ENCODE data around the gene MICAL1.
A peak's percentile ranks its signal among the peaks of the same experiment; 100 is the strongest.
"Not testable (repeated sequence)": the region's sequence is repeated elsewhere in the genome, so short reads cannot be mapped to it uniquely, and the experiment has no call there.

Gene MICAL1

GRCh38 chr6:109474995-109475394, 19.4 kb upstream of the MICAL1 start:
- no peak for DNase-seq

DNA sequence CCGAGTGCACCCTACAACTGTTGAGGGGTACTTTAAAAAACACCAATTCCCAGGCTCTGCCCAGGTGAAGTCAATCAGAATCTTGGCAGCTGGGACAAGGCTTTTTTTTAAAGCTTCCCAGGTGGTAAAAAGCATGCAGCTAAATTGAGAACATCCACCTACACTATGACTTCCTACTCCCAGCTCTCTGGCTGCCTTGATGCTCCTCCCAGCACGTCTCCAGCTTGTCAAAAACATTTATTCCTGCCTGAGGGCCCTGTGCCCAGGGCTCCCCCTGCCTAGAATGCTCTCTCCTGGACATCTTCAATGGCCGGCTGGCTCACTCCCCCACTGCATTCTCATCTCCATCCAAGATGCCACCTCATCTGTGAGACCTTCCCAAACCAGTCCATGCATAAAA, 17.5 kb upstream of the MICAL1 start:
- DNase-seq: no peak

- DNase-seq: no peak
Observed at GRCh38 chr6:109472132-109472995, 16.8 kb upstream of the MICAL1 start.

GRCh38 chr6:109471105-109471810, 15.7 kb upstream of the MICAL1 start:
- DNase-seq: no peak

- no peak for DNase-seq
Observed at GRCh38 chr6:109469591-109470189, 14.1 kb upstream of the MICAL1 start.

GRCh38 chr6:109467696-109468095, 12.1 kb upstream of the MICAL1 start:
- no peak for DNase-seq

DNA sequence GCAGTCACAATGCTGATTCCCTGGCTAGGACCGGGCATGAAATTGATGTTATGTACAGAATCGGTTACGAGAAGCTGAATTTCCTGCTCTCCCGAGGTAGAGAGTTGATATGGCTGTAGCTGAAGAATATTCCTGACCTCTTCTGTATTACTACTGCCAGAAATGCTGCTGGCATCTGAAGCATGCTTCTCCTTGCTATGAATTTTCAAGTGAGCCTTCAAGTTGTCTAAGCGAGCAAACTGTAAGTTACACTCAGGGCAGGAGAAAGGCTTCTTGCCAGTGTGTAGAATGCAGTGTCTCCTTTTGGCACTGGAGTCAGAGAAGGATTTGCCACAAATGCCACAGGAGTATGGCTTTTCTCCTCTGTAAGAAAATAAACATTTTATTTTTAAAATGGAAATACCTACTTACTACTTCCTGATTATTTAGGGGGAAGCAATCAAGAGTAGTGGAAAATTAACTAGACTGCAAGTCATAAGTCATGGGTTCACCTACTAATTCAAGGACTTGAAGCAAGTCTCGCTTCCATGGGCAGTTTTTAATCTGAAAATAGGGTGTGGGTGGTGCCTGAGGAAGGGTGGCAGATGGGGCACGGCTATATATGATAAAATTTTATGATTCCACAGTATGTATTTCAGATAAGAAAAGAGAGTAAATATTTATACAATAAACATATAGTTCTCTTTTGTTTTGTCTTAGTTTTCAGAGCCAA, 10.8 kb upstream of the MICAL1 start:
- no peak for DNase-seq

- DNase-seq: peak; percentile 88
Observed at GRCh38 chr6:109465772-109466171, 10.2 kb upstream of the MICAL1 start.

DNA sequence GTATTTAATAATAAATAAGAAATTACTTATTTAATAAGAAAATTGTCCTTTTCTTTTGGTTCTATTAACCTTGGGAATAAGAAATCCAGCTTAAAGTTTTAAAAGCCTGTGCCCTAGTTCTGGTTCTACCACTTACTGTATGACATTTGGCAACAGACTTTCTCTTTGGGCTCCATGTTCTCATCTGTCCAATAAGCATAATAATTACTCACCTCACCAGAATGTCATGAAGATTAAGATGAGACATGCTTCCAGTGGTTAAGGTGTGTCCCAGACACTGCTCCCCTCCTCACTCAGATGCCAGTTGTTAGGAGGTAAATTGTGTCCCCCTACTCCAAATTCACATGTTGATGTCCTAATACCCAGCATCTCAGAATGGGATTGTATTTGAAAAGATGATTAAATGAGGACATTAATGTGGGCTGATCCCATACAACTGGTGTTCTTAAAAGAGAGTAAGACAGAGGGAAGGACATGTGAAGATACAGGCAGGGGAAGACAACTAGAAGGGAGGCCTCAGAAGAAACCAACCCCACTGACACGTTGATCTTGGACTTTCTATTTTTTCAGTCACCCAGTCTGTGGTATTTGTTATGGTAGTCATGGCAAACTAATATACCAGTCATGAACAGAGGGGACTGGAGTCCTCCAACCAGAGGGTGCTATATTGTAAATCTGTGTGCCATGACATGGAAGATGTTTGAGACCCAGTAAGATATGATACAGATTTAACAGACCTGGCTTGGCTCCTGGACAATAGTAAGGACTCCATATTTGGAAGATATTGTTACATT, 6.4 kb upstream of the MICAL1 start:
- no peak for DNase-seq

GRCh38 chr6:109461205-109461604, 5.6 kb upstream of the MICAL1 start:
- not testable (repeated sequence) for DNase-seq

GRCh38 chr6:109460161-109460829, 4.7 kb upstream of the MICAL1 start:
- DNase-seq: no peak

DNA sequence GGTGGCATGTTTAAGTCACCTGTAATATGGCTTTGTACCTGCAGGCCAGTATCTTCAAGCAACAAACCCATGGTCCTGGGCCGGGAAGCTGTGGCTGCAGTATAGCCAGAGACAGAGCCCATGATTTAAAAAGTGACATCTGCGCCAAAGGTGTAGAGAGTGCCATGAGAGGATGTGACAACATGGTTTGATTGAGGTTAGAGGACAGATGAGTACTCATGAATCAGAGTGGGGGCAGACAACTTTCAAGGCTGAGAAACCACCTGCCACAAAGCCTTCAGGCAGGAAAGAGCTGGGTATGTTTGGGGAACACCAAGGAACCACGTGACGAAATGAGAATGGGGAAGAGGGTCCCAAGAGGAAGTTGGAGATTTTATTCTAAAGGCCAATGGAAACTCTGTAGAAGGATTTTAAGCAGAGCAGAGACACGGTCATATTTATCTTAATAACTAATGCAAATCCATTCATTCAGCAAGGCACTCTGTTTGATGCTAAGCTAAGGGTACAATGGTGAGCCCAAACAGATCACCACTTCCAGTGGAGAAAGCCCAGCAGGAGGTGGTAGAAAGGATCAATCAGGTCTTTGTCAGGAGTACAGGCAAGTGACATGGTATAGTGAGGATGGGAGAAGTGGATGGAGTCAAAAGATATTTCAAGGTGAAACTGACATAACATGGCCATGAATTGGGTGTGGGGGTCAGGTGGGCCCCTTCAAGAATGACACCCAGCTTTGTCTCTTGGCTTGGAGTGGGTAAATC, 3.4 kb upstream of the MICAL1 start:
- no peak for DNase-seq

DNA sequence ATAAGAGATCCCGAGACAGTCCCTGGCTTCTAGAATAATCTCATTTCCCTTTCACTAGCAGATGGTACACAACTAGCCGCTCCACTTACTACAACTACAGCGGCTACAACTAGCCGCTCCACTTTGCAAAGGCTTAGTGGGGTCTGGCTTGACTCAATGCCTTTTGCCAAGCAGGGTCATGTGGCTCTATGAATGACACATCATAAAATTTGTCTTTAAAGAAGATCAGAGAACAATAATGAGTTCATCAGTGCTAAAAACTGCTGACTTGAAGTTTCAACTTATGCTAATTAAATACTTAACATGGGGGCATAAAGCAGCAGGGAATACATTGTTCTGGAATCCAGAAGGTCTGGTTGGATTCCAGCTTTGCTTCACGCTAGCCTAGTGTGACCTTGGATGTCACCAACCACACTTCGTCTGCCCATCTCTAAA, 2.0 kb upstream of the MICAL1 start:
- no peak for DNase-seq

DNA sequence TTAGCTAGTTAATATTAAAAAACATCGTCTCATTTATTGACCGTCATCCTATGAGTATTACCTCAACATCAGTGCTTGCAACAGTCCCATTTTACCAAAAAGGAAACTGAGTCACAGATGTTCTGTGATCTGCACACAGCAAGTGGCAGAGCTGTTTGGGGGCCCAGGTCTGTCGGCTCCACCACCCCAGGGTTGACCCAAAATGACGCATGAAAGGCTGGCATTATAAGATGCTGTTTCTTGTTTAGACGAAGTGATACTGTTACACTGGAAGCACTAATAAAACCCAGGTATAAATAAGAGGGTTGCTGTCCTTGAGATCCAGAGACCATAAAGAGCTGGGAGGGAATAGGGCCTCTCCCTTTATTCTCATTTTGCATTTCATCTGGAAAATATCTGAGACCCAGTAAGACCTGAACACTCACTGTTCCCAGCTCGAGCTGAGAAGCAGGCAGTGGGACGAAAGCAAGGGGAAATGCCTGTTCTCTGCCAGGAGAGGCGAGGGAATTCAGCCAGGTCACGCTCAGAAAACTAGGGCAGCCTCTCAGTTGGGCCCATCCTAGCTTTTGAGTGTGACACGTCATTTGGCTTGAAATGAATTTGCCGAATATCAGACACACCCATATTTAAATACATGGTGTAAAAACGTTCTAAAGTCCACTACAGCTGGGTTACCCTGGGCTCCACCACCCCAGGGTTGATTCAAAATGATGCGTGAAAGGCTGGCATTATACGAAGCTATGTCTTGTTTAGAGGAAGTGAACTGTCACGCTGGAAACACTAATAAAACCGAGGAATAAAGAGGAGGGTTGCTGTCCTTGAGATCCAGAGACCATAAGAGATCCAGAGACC, 1.4 kb upstream of the MICAL1 start:
- DNase-seq: no peak

DNA sequence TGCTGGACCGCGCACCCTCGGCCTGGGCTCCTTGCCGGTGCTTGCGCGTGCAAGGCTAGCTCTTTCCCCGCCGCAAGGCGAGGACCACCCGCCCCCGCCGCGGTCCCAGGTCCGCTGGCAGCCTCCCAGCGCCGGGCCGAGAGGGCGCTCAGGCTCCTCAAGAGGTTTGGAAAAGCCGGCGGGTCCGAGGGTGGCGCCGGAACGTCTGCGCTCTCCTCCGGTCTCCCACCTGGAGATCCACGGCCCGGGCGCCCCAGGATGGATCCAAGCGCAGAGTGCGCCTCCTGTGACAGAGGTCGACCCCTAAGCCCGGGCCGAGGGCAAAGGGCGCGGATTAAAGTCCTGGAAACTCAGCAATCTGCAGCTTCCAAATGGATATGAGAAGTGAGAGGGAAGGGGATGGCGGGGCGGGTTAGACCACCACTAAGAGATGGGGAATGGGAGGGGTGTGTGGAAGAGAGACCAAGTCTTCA, 575 bp upstream of the MICAL1 start:
- DNase-seq: no peak

GRCh38 chr6:109454496-109455436, 806 bp downstream of the MICAL1 start:
- DNase-seq: no peak

DNA sequence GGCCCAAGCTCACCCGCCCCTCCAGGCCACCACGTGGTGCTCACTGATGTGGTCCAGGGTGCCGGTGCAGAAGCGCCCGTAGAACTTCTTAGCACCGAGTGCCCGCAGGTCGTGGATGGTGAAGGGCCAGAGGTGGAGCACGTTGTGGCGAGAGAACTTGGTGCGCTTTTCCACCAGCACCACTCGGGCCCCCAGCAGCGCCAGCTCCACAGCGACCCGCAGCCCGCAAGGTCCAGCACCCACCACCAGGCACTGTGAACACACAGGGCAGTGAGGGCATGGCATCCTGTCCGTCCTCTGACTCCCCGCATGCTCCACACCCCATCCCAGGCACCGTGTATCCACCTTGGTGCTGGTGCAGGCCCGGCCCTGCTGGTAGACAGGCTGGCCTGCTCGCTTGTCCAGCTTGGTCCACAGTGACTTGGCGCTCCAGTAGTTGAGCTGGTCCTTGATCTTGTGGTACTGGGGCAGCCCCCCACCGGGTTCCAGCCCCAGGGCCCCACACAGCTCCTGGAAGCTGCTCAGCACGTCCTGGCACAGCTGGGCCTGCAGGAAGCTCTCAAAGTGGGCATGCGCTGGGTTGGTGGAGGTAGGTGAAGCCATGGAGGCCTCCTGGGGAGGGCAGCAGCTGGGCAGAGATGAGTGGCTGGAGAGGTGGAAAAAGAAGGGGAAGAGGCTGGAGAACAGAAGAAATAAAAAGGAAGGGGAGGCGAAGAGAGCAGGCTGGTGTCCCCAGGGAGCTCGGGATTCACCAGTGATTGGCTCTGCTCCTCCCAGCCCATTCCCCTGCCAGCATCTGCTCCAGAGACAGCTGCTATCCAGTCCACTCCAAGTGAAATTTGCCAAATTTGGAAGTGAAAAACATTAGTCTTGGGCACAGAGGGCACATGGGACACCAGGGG, 1.7 kb downstream of the MICAL1 start:
- DNase-seq: no peak

GRCh38 chr6:109453156-109453555, 2.4 kb downstream of the MICAL1 start:
- DNase-seq: no peak
